H9 (cell line): Measurements from ENCODE around the gene KLHL3. TPM values are rescaled to one million over a fixed set of nuclear protein-coding genes. Genes with fewer than 3 reads are reported as not detected.

Source experiments
- DNase-seq: peaks from one replicate; pipeline ENCODE4 v3.0.0-alpha.2; 2017
- H2AFZ ChIP-seq: one replicate; pipeline ENCODE4 v1.6.1; 2013; ENCODE audit warnings: mild to moderate bottlenecking, low read length, control low read depth, moderate library complexity
- H2AK5ac ChIP-seq: 2 replicates; pipeline ENCODE4 v1.6.1; 2013; ENCODE audit warnings: low read length, control low read depth, mixed read lengths; ENCODE audit not compliant: insufficient read length
- H2BK120ac ChIP-seq: one replicate; pipeline ENCODE4 v1.6.1; 2013; ENCODE audit warnings: low read depth, mild to moderate bottlenecking, low read length, control low read depth, inconsistent platforms; ENCODE audit not compliant: poor library complexity, severe bottlenecking
- H2BK12ac ChIP-seq: 2 replicates; pipeline ENCODE4 v1.6.1; 2013; ENCODE audit warnings: low read length, control low read depth, mixed read lengths, low read depth; ENCODE audit not compliant: insufficient read length
- H2BK15ac ChIP-seq: 2 replicates; pipeline ENCODE4 v1.6.1; 2013; ENCODE audit warnings: low read depth, low read length, control low read depth
- H2BK20ac ChIP-seq: one replicate; pipeline ENCODE4 v1.6.1; 2013; ENCODE audit warnings: low read depth, mild to moderate bottlenecking, low read length, control low read depth, inconsistent platforms; ENCODE audit not compliant: poor library complexity, severe bottlenecking
- H2BK5ac ChIP-seq: 2 replicates; pipeline ENCODE4 v1.6.1; 2013; ENCODE audit warnings: low read length, control low read depth, mixed read lengths; ENCODE audit not compliant: insufficient read length
- H3K14ac ChIP-seq: 2 replicates; pipeline ENCODE4 v1.6.1; 2013; ENCODE audit warnings: low read length, control low read depth; ENCODE audit not compliant: insufficient read depth
- H3K18ac ChIP-seq: 2 replicates; pipeline ENCODE4 v1.6.1; 2013; ENCODE audit warnings: low read depth, mild to moderate bottlenecking, mixed read lengths, low read length, control low read depth; ENCODE audit not compliant: insufficient read length
- H3K23ac ChIP-seq: 2 replicates; pipeline ENCODE4 v1.6.1; 2013; ENCODE audit warnings: low read length, control low read depth, mixed read lengths, low read depth; ENCODE audit not compliant: insufficient read length
- H3K23me2 ChIP-seq: 2 replicates; pipeline ENCODE4 v1.6.1; 2013; ENCODE audit warnings: low read depth, mild to moderate bottlenecking, mixed read lengths, low read length, control low read depth; ENCODE audit not compliant: insufficient read length, poor library complexity, severe bottlenecking
- H3K27ac ChIP-seq: 2 replicates; pipeline ENCODE4 v1.5.1; 2013; ENCODE audit warnings: low read length, control low read depth, mixed read lengths, low read depth; ENCODE audit not compliant: insufficient read length
- H3K27me3 ChIP-seq: 2 replicates; pipeline ENCODE4 v1.6.1; 2013; ENCODE audit warnings: low read length, control low read depth, inconsistent platforms; ENCODE audit not compliant: insufficient read depth
- H3K4ac ChIP-seq: 2 replicates; pipeline ENCODE4 v1.6.1; 2013; ENCODE audit warnings: low read depth, mild to moderate bottlenecking, control low read depth, inconsistent platforms, low read length, moderate library complexity
- H3K4me1 ChIP-seq: 2 replicates; pipeline ENCODE4 v1.6.1; 2013; ENCODE audit warnings: low read length, control low read depth, inconsistent platforms; ENCODE audit not compliant: insufficient read depth
- H3K4me2 ChIP-seq: 2 replicates; pipeline ENCODE4 v1.6.1; 2013; ENCODE audit warnings: low read length, control low read depth, mixed read lengths; ENCODE audit not compliant: insufficient read length, insufficient read depth
- H3K56ac ChIP-seq: 2 replicates; pipeline ENCODE4 v1.6.1; 2013; ENCODE audit warnings: low read depth, mild to moderate bottlenecking, mixed read lengths, low read length, control low read depth; ENCODE audit not compliant: insufficient read length
- H3K79me1 ChIP-seq: 2 replicates; pipeline ENCODE4 v1.6.1; 2013; ENCODE audit warnings: low read depth, mild to moderate bottlenecking, moderate library complexity, low read length, control low read depth, inconsistent platforms; ENCODE audit not compliant: insufficient read depth, poor library complexity, severe bottlenecking
- H3K79me2 ChIP-seq: 2 replicates; pipeline ENCODE4 v1.6.1; 2013; ENCODE audit warnings: low read length, control low read depth, inconsistent platforms; ENCODE audit not compliant: insufficient read depth
- H3K9ac ChIP-seq: 2 replicates; pipeline ENCODE4 v1.6.1; 2013; ENCODE audit warnings: low read length, control low read depth, mixed read lengths; ENCODE audit not compliant: insufficient read length; ENCODE audit errors: extremely low read depth
- H3K9me3 ChIP-seq: one replicate; pipeline ENCODE4 v1.6.1; 2013; ENCODE audit warnings: low read depth, low read length, inconsistent platforms; ENCODE audit not compliant: control insufficient read depth
- H3T11ph ChIP-seq: one replicate; pipeline ENCODE4 v1.6.1; 2013; ENCODE audit warnings: mild to moderate bottlenecking, low read length, control low read depth, inconsistent platforms
- H4K20me1 ChIP-seq: one replicate; pipeline ENCODE4 v1.6.1; 2013; ENCODE audit not compliant: control insufficient read depth, insufficient read length, insufficient read depth
- H4K5ac ChIP-seq: 2 replicates; pipeline ENCODE4 v1.6.1; 2013; ENCODE audit warnings: low read depth, mild to moderate bottlenecking, mixed read lengths, low read length, control low read depth; ENCODE audit not compliant: insufficient read length
- H4K8ac ChIP-seq: replicated peaks from 2 replicates; pipeline ENCODE4 v1.6.1; 2013; ENCODE audit warnings: low read length, control low read depth, mixed read lengths, low read depth; ENCODE audit not compliant: insufficient read length
- H4K91ac ChIP-seq: 2 replicates; pipeline ENCODE4 v1.6.1; 2013; ENCODE audit warnings: low read depth, mild to moderate bottlenecking, moderate library complexity, mixed read lengths, low read length, control low read depth; ENCODE audit not compliant: insufficient read length
- H3K27ac Mint-ChIP-seq, 3 experiments: 2 replicates in 2 of 3; 3 replicates in 1 of 3; pipeline ENCODE4 v1.8.0; 2020 to 2021; ENCODE audit warnings: mixed read lengths in 3 of 3, mild to moderate bottlenecking in 1 of 3, moderate library complexity in 1 of 3
- H3K27me3 Mint-ChIP-seq: 2 replicates; pipeline ENCODE4 v1.8.0; 2021; ENCODE audit warnings: low read depth, mild to moderate bottlenecking, moderate library complexity, mixed read lengths
- H3K36me3 Mint-ChIP-seq, 3 experiments: 2 replicates in 2 of 3; 3 replicates in 1 of 3; pipeline ENCODE4 v1.8.0; 2020 to 2021; ENCODE audit warnings: low read depth in 3 of 3, mixed read lengths in 3 of 3; ENCODE audit not compliant: insufficient read depth in 1 of 3
- H3K4me1 Mint-ChIP-seq, 2 experiments: 2 replicates each; pipeline ENCODE4 v1.8.0; 2020; ENCODE audit warnings: mixed read lengths in 2 of 2
- H3K4me3 Mint-ChIP-seq, 2 experiments: 2 replicates in 1 of 2; 3 replicates in 1 of 2; pipeline ENCODE4 v1.8.0; 2020 to 2021; ENCODE audit warnings: mild to moderate bottlenecking in 2 of 2, mixed read lengths in 2 of 2, moderate library complexity in 1 of 2
- H3K9me3 Mint-ChIP-seq, 2 experiments: 2 replicates in 1 of 2; 3 replicates in 1 of 2; pipeline ENCODE4 v1.8.0; 2020; ENCODE audit warnings: mild to moderate bottlenecking in 2 of 2, mixed read lengths in 2 of 2, moderate library complexity in 1 of 2
- WGBS: extraction: QIAGEN DNeasy Blood & Tissue Kit; methylation state at CpG from one replicate; pipeline ENCODE4 v1.1.7; 2013; ENCODE audit warnings: missing lambda C conversion rate, low lambda C conversion rate, mixed read lengths; ENCODE audit not compliant: insufficient read length; ENCODE audit errors: extremely low coverage; 5-methylcytosine and 5-hydroxymethylcytosine counted together
- total RNA-seq: library from RNA; stranded (reverse); gene quantifications from 2 replicates; pipeline ENCODE4 v1.2.1, GENCODE V29; 2021
- TF ChIP-seq, protein P1 (sequence below): fragments of 200-600 bp; sonication (generic); conservative IDR thresholded peaks from 3 replicates; pipeline ENCODE4 v1.8.0; 2021; ENCODE audit warnings: antibody characterized with exemption, mild to moderate bottlenecking

Gene KLHL3
- total RNA-seq, 1 experiment from 2014 or later = 12.8 TPM

DNA sequence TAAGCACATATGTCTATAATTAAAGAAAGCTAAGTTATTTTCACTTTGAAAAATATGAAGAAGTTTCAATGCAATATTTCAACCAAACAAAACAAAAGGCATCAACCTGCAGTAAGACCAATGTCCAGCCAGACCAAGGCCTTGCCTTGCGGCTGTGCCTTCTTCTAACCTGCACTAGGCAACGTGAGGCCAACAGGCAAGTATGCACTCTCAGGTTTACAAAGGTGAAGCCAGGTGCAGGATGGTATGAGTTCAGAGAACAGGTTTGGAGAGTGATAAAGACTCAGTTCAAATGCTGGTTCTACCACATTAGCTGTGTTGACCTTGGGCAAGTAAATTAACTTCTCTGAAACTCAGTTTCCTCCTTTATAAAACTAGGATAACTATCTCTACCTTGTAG, 79.3 kb downstream of the KLHL3 start:
- no peak for DNase-seq
- Histone ChIP-seq H3T11ph (no peak overlapping the region), H2BK15ac (no peak overlapping the region), H2AFZ (no peak overlapping the region), H4K8ac (no peak overlapping the region), H3K4me1 (no peaks in the 10 kb centered on the region), H2BK5ac (no peak overlapping the region), H4K91ac (no peak overlapping the region), H3K9ac (no peak overlapping the region), H3K23ac (no peak overlapping the region), H3K18ac (no peak overlapping the region), H4K5ac (no peak overlapping the region), H3K23me2 (no peaks in the 10 kb centered on the region), H3K14ac (no peak overlapping the region), H2BK12ac (no peak overlapping the region), H3K27me3 (no peaks in the 10 kb centered on the region), H2AK5ac (no peak overlapping the region), H3K9me3 (no peaks in the 10 kb centered on the region), H3K79me1 (no peaks in the 10 kb centered on the region), H3K79me2 (no peaks in the 10 kb centered on the region), H3K4ac (no peak overlapping the region), H3K4me2 (no peak overlapping the region), H2BK20ac (no peak overlapping the region), H4K20me1 (no peaks in the 10 kb centered on the region), H3K27ac (no peak overlapping the region), H2BK120ac (no peak overlapping the region), H3K56ac (no peak overlapping the region)
- TF ChIP-seq, protein P1, sequence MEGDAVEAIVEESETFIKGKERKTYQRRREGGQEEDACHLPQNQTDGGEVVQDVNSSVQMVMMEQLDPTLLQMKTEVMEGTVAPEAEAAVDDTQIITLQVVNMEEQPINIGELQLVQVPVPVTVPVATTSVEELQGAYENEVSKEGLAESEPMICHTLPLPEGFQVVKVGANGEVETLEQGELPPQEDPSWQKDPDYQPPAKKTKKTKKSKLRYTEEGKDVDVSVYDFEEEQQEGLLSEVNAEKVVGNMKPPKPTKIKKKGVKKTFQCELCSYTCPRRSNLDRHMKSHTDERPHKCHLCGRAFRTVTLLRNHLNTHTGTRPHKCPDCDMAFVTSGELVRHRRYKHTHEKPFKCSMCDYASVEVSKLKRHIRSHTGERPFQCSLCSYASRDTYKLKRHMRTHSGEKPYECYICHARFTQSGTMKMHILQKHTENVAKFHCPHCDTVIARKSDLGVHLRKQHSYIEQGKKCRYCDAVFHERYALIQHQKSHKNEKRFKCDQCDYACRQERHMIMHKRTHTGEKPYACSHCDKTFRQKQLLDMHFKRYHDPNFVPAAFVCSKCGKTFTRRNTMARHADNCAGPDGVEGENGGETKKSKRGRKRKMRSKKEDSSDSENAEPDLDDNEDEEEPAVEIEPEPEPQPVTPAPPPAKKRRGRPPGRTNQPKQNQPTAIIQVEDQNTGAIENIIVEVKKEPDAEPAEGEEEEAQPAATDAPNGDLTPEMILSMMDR = no peak
- H3K4me1 Mint-ChIP-seq = peaks cover 4 to 7% of the 10 kb centered on the region in 2 experiments; a peak in 3 of 4 replicates
- no peak overlapping the region for H3K4me3 Mint-ChIP-seq
- whole genome bisulfite sequencing = no CpG with 5 or more reads among the region's 2 CpGs
- no peak overlapping the region for H3K27ac Mint-ChIP-seq
- no peaks in the 10 kb centered on the region for H3K9me3 Mint-ChIP-seq
- no peaks in the 10 kb centered on the region for H3K27me3 Mint-ChIP-seq
- peaks cover 4 to 11% (median 8%) of the 10 kb centered on the region in 3 experiments; a peak in 4 of 7 replicates for H3K36me3 Mint-ChIP-seq
